Activated CD4-positive, alpha-beta T cell treated with anti-CD3 and anti-CD28 coated beads for 36 hours (primary cell): ENCODE results near the gene SLC29A2. TPM values are rescaled to one million over a fixed set of nuclear protein-coding genes. Genes with fewer than 3 reads are reported as not detected.
"Not testable (repeated sequence)": the region's sequence is repeated elsewhere in the genome, so short reads cannot be mapped to it uniquely, and the experiment has no call there.

Experiments
- ATAC-seq: fragments of 200-7000 bp; cut with Tn5 transposase; one replicate; pipeline ENCODE4 v1.10.0; 2021; ENCODE audit warnings: mild to moderate bottlenecking, moderate library complexity
- CTCF ChIA-PET: fragments of 350-600 bp; sonication (Branson Sonifier 250); formaldehyde crosslinking; loops from one replicate; lab custom pipeline; 2021; ENCODE audit warnings: antibody characterized with exemption; lab: Charles Lee
- POLR2A ChIA-PET: fragments of 350-600 bp; sonication (Branson Sonifier 250); formaldehyde crosslinking; loops from one replicate; lab custom pipeline; 2021; ENCODE audit warnings: antibody characterized with exemption, inconsistent platforms; lab: Charles Lee
- DNase-seq: peaks from one replicate; pipeline ENCODE4 v3.0.0-alpha.2; 2020
- H3K27ac Mint-ChIP-seq: one replicate; pipeline ENCODE4 v1.8.0; 2021; ENCODE audit warnings: mixed read lengths
- H3K27me3 Mint-ChIP-seq: one replicate; pipeline ENCODE4 v1.8.0; 2021; ENCODE audit warnings: mixed read lengths
- H3K36me3 Mint-ChIP-seq: one replicate; pipeline ENCODE4 v1.8.0; 2021; ENCODE audit warnings: low read depth, mixed read lengths
- H3K4me1 Mint-ChIP-seq: one replicate; pipeline ENCODE4 v1.8.0; 2021; ENCODE audit warnings: mixed read lengths
- H3K4me3 Mint-ChIP-seq: one replicate; pipeline ENCODE4 v1.8.0; 2021; ENCODE audit warnings: mild to moderate bottlenecking, moderate library complexity, mixed read lengths
- H3K9me3 Mint-ChIP-seq: one replicate; pipeline ENCODE4 v1.8.0; 2021; ENCODE audit warnings: low read depth, mixed read lengths
- intact Hi-C, 2 experiments: fragments of 100-400 bp; cut with DNase I in 1 of 2; cut with micrococcal nuclease in 1 of 2; formaldehyde crosslinking; loops; one replicate each; pipeline versions ENCODE4 v1.14.2 to v1.15.1; 2022 to 2024; cut with DNase I, micrococcal nuclease
- total RNA-seq, 2 experiments: library from RNA; stranded (reverse); gene quantifications; one replicate each; pipeline ENCODE4 v1.2.3, GENCODE V29; 2021

The SLC29A2 gene
- total RNA-seq, 2 experiments from 2014 or later, result 13.6 to 14.4 TPM

GRCh38 chr11:66363805-66364535 lies 7.6 kb downstream of the SLC29A2 start:
- H3K27me3 Mint-ChIP-seq, result no peaks in the 10 kb centered on the region
- peak; percentile 82 for ATAC-seq
- ChIA-PET CTCF (interaction anchor here (0.6 to 3.2 kb wide), 12 partner anchors 8 to 478 kb away, joined by 3 to 20 read pairs (median 3); partner anchors contain the start of genes B4GAT1, BRMS1 and MRPL11), POLR2A (interaction anchor here (0.6 to 0.7 kb wide), 2 partner anchors 93 to 1910 kb away, joined by 3 to 8 read pairs; no protein-coding TSS in a partner anchor)
- intact Hi-C loops, result no loop called here
- H3K4me3 Mint-ChIP-seq, result no peak overlapping the region
- H3K9me3 Mint-ChIP-seq, result no peaks in the 10 kb centered on the region
- peaks cover 26% of the 10 kb centered on the region for H3K36me3 Mint-ChIP-seq
- H3K27ac Mint-ChIP-seq, result no peak overlapping the region
- peak; percentile 88 for DNase-seq
- H3K4me1 Mint-ChIP-seq, result no peaks in the 10 kb centered on the region

GRCh38 chr11:66363187-66363601 lies 8.4 kb downstream of the SLC29A2 start:
- H3K27ac Mint-ChIP-seq, result no peak overlapping the region

GRCh38 chr11:66362481-66363147 lies 8.9 kb downstream of the SLC29A2 start:
- CTCF ChIA-PET, result interaction anchor here (0.7 to 3.2 kb wide), 8 partner anchors 10 to 76 kb away, joined by 3 to 20 read pairs (median 6); partner anchors contain the start of genes B4GAT1 and MRPL11
- DNase-seq, result no peak
- POLR2A ChIA-PET, result interaction anchor here (0.7 kb wide), 1 partner anchor 16 kb away, joined by 3 read pairs; no protein-coding TSS in a partner anchor

More at GRCh38 chr11:66363187-66363601, 8.4 kb downstream of the SLC29A2 start:
- Mint-ChIP-seq H3K36me3 (peaks cover 23% of the 10 kb centered on the region), H3K27me3 (no peaks in the 10 kb centered on the region), H3K9me3 (no peaks in the 10 kb centered on the region), H3K4me1 (no peaks in the 10 kb centered on the region), H3K4me3 (no peak overlapping the region)
- intact Hi-C loops, result no loop called here
- no peak for DNase-seq
- ChIA-PET POLR2A (interaction anchor here (0.7 kb wide), 1 partner anchor 1911 kb away, joined by 8 read pairs; no protein-coding TSS in a partner anchor), CTCF (interaction anchor here (0.6 to 3.2 kb wide), 13 partner anchors 8 to 479 kb away, joined by 3 to 20 read pairs (median 3); partner anchors contain the start of genes B4GAT1, BRMS1 and MRPL11)
- no peak for ATAC-seq

GRCh38 chr11:66361502-66361941 lies 10.0 kb downstream of the SLC29A2 start:
- DNase-seq (no peak), ATAC-seq (no peak)
- intact Hi-C loops, result no loop called here
- Mint-ChIP-seq H3K4me3 (no peak overlapping the region), H3K27ac (no peak overlapping the region), H3K9me3 (no peaks in the 10 kb centered on the region), H3K36me3 (peaks cover 21% of the 10 kb centered on the region), H3K4me1 (no peaks in the 10 kb centered on the region), H3K27me3 (no peaks in the 10 kb centered on the region)
- ChIA-PET CTCF (interaction anchor here (0.5 to 1.0 kb wide), 4 partner anchors 13 to 319 kb away, joined by 3 to 5 read pairs (median 3); no protein-coding TSS in a partner anchor), POLR2A (no interaction called here)

More at GRCh38 chr11:66362481-66363147, 8.9 kb downstream of the SLC29A2 start:
- peaks cover 21% of the 10 kb centered on the region for H3K36me3 Mint-ChIP-seq
- no peak for ATAC-seq
- intact Hi-C loops, result no loop called here
- no peak overlapping the region for H3K4me3 Mint-ChIP-seq
- H3K9me3 Mint-ChIP-seq, result no peaks in the 10 kb centered on the region
- no peak overlapping the region for H3K27ac Mint-ChIP-seq
- no peaks in the 10 kb centered on the region for H3K27me3 Mint-ChIP-seq
- no peaks in the 10 kb centered on the region for H3K4me1 Mint-ChIP-seq

- DNase-seq (no peak), ATAC-seq (no peak)
- Mint-ChIP-seq H3K4me3 (no peak overlapping the region), H3K27ac (no peak overlapping the region), H3K4me1 (no peaks in the 10 kb centered on the region), H3K27me3 (no peaks in the 10 kb centered on the region), H3K36me3 (peaks cover 19% of the 10 kb centered on the region), H3K9me3 (no peaks in the 10 kb centered on the region)
- intact Hi-C loops, result no loop called here
- POLR2A ChIA-PET, result no interaction called here
- CTCF ChIA-PET, result no interaction called here
These were observed 11.0 kb downstream of the SLC29A2 start for GRCh38 chr11:66360406-66361073.

GRCh38 chr11:66359662-66360087 lies 11.9 kb downstream of the SLC29A2 start:
- CTCF ChIA-PET, result no interaction called here
- no peaks in the 10 kb centered on the region for H3K4me1 Mint-ChIP-seq
- no peak overlapping the region for H3K27ac Mint-ChIP-seq
- H3K9me3 Mint-ChIP-seq, result no peaks in the 10 kb centered on the region
- intact Hi-C loops, result no loop called here
- ATAC-seq (no peak), DNase-seq (no peak)
- POLR2A ChIA-PET, result no interaction called here
- H3K27me3 Mint-ChIP-seq, result no peaks in the 10 kb centered on the region
- H3K36me3 Mint-ChIP-seq, result peaks cover 17% of the 10 kb centered on the region
- no peak overlapping the region for H3K4me3 Mint-ChIP-seq

- intact Hi-C loops, ATAC-seq, H3K27ac Mint-ChIP-seq, H3K27me3 Mint-ChIP-seq, H3K9me3 Mint-ChIP-seq, H3K4me3 Mint-ChIP-seq, POLR2A ChIA-PET, H3K36me3 Mint-ChIP-seq: not testable (repeated sequence)
- DNase-seq, result peak; percentile 2
- H3K4me1 Mint-ChIP-seq, result peaks cover 18% of the 10 kb centered on the region
- CTCF ChIA-PET, result interaction anchor here (1.0 to 5.0 kb wide), 4 partner anchors 14 to 67 kb away, joined by 3 to 20 read pairs (median 4); partner anchors contain the start of gene SLC29A2
These were observed 20.9 kb downstream of the SLC29A2 start for GRCh38 chr11:66350560-66351235.

- H3K36me3 Mint-ChIP-seq, result peaks cover 7% of the 10 kb centered on the region
- peaks cover 28% of the 10 kb centered on the region for H3K4me1 Mint-ChIP-seq
- no peak overlapping the region for H3K27ac Mint-ChIP-seq
- ChIA-PET POLR2A (no interaction called here), CTCF (interaction anchor here (0.6 to 5.0 kb wide), 2 partner anchors 15 to 40 kb away, joined by 3 to 20 read pairs; no protein-coding TSS in a partner anchor)
- peaks cover 3% of the 10 kb centered on the region for H3K27me3 Mint-ChIP-seq
- H3K4me3 Mint-ChIP-seq, result peak overlapping the region; percentile 85
- ATAC-seq, result no peak
- H3K9me3 Mint-ChIP-seq, result no peaks in the 10 kb centered on the region
- no peak for DNase-seq
- intact Hi-C loops, result loop anchor here in 1 of 2 experiments (5.0 kb wide), 2 partner anchors 277 to 328 kb away; partner anchors contain the start of genes PACS1 and RBM4B
These were observed 22.5 kb downstream of the SLC29A2 start for GRCh38 chr11:66349084-66349386.

GRCh38 chr11:66347425-66348276 lies 23.9 kb downstream of the SLC29A2 start, which contains the start of gene B4GAT1:
Gene B4GAT1 (minus strand): TSS chr11:66347629. CDS start chr11:66347545, 84 bp downstream.
- intact Hi-C loops, result loop anchor here (1.0 to 5.0 kb wide), 6 partner anchors 35 to 771 kb away; partner anchors contain the start of genes CCDC87 (in 1 of the 2), CCS (in 1 of the 2), KDM2A (in 1 of the 2) and PACS1 (in 1 of the 2)
- H3K9me3 Mint-ChIP-seq, result no peaks in the 10 kb centered on the region
- peak within 1 kb of the TSS; percentile 90 for H3K27ac Mint-ChIP-seq
- H3K4me1 Mint-ChIP-seq, result peaks cover 41% of the 10 kb centered on the region
- DNase-seq, result peak; percentile 93
- H3K4me3 Mint-ChIP-seq, result peak within 1 kb of the TSS; percentile 93
- peak; percentile 63 for ATAC-seq
- ChIA-PET CTCF (interaction anchor here (0.6 to 5.0 kb wide), 7 partner anchors 14 to 488 kb away, joined by 3 to 20 read pairs (median 4); no protein-coding TSS in a partner anchor), POLR2A (interaction anchor here (0.6 to 1.1 kb wide), 3 partner anchors 12 to 119 kb away, joined by 3 read pairs; partner anchors contain the start of gene PELI3)
- H3K36me3 Mint-ChIP-seq, result peaks cover 10% of the 10 kb centered on the region
- peaks cover 3% of the 10 kb centered on the region for H3K27me3 Mint-ChIP-seq
